ENCODE results near the gene SAMD9.
A peak's percentile ranks its signal among the peaks of the same experiment; 100 is the strongest.

SAMD9 gene

GRCh38 chr7:93117852-93118530 is at the start of gene SAMD9:
Gene SAMD9, minus strand, starts transcription at chr7:93117979. Its CDS starts 11,882 bp downstream, at chr7:93106097.
- peak; percentile 87 to 91 for DNase-seq
- peak; percentile 69 for TF ChIP-seq POLR2A (IDR thresholded peaks at IDR 0.05; ENCODE audit: low read length)
- TF ChIP-seq GATA1 (IDR thresholded peaks at IDR 0.05; ENCODE audit: low read depth, low read length): no peak

DNA sequence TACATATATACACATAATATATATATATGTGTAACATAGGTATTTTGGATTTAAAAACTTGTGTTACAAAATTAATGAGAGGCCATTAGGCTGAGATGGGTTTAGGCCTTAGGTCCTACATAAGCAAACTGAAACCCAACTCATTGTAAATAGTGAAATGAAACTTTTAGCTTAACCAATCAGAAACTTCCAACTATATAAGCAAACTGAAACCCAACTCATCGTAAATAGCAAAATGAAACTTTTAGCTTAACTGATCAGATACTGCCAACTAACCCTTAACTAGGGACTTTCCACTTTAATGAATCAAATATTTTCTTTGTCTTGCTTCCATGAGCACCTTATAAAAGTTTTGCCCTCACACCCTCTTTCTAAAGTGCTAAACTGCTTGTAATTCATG is 47.7 kb upstream of the SAMD9 start:
- TF ChIP-seq GATA1 (IDR thresholded peaks at IDR 0.05; ENCODE audit: low read depth, low read length) (no peak), POLR2A (IDR thresholded peaks at IDR 0.05; ENCODE audit: low read length) (no peak)
- DNase-seq: no peak

GRCh38 chr7:93164766-93165165 is 47.0 kb upstream of the SAMD9 start:
- DNase-seq: no peak
- no peak for TF ChIP-seq POLR2A (IDR thresholded peaks at IDR 0.05; ENCODE audit: low read length)
- TF ChIP-seq GATA1 (IDR thresholded peaks at IDR 0.05; ENCODE audit: low read depth, low read length): no peak

GRCh38 chr7:93161181-93161762 is 43.5 kb upstream of the SAMD9 start:
- DNase-seq: no peak
- TF ChIP-seq POLR2A (IDR thresholded peaks at IDR 0.05; ENCODE audit: low read length) (no peak), GATA1 (IDR thresholded peaks at IDR 0.05; ENCODE audit: low read depth, low read length) (no peak)

- DNase-seq: peak; percentile 3 to 17
- no peak for TF ChIP-seq GATA1 (IDR thresholded peaks at IDR 0.05; ENCODE audit: low read depth, low read length)
- no peak for TF ChIP-seq POLR2A (IDR thresholded peaks at IDR 0.05; ENCODE audit: low read length)
These were observed 42.6 kb upstream of the SAMD9 start for GRCh38 chr7:93160410-93160809.

GRCh38 chr7:93159490-93159889 is 41.7 kb upstream of the SAMD9 start:
- no peak for DNase-seq
- no peak for TF ChIP-seq POLR2A (IDR thresholded peaks at IDR 0.05; ENCODE audit: low read length)
- no peak for TF ChIP-seq GATA1 (IDR thresholded peaks at IDR 0.05; ENCODE audit: low read depth, low read length)

GRCh38 chr7:93156884-93157283 is 39.1 kb upstream of the SAMD9 start:
- TF ChIP-seq POLR2A (IDR thresholded peaks at IDR 0.05; ENCODE audit: low read length) (no peak), GATA1 (IDR thresholded peaks at IDR 0.05; ENCODE audit: low read depth, low read length) (no peak)
- no peak for DNase-seq

- no peak for DNase-seq
These were observed 32.5 kb upstream of the SAMD9 start for GRCh38 chr7:93150200-93150835.

DNA sequence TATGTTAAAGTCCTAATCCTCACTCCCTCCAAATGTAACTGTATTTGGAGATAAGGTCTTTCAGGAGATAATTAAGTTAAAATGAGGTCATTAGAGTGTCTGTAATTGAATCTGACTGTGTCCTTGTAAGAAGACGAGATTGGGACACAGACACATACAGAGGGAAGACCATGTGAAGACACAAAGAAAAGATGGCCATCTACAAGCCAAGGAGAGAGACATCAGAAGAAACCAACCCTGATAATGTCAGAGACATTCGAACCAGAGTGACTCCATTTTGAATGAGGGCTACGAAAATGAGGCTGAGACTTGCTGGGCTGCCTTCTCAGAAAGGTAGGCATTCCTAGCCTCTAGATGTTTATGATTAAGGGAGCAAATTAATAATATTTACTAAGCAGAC is 30.9 kb upstream of the SAMD9 start:
- DNase-seq: peak in 1 of 2 experiments; percentile 39
- TF ChIP-seq GATA1 (IDR thresholded peaks at IDR 0.05; ENCODE audit: low read depth, low read length): no peak
- TF ChIP-seq POLR2A (IDR thresholded peaks at IDR 0.05; ENCODE audit: low read length): no peak

More at GRCh38 chr7:93150200-93150835, 32.5 kb upstream of the SAMD9 start:
- no peak for TF ChIP-seq GATA1 (IDR thresholded peaks at IDR 0.05; ENCODE audit: low read depth, low read length)
- TF ChIP-seq POLR2A (IDR thresholded peaks at IDR 0.05; ENCODE audit: low read length): no peak

DNA sequence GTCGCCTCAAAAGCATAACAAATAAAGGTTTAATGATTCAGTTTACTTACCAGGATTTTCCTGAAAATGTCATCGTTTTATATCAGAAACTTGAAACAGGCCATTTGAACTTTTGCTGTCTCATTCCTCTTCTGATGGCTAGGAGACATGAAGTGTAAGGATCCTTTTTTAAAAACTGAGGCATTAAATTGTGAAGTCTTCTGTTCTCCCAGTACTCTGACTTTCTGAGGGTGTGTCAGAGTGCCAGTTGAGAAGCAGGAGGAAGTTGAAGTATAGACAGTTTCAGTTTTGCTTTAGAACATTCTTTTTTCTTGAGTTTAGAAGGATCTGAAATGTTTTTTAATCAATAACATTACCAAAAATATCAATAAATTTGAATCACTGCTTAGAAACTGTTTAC is 30.4 kb upstream of the SAMD9 start, which contains the start of gene SAMD9L:
TSS of gene SAMD9L (minus strand) at position 242 of the 400 bp plus-strand sequence. CDS start 12,414 bp downstream, outside the sequence.
- peak; percentile 54 to 64 for DNase-seq
- TF ChIP-seq GATA1 (IDR thresholded peaks at IDR 0.05; ENCODE audit: low read depth, low read length) (no peak), POLR2A (IDR thresholded peaks at IDR 0.05; ENCODE audit: low read length) (peak; percentile 14)

DNA sequence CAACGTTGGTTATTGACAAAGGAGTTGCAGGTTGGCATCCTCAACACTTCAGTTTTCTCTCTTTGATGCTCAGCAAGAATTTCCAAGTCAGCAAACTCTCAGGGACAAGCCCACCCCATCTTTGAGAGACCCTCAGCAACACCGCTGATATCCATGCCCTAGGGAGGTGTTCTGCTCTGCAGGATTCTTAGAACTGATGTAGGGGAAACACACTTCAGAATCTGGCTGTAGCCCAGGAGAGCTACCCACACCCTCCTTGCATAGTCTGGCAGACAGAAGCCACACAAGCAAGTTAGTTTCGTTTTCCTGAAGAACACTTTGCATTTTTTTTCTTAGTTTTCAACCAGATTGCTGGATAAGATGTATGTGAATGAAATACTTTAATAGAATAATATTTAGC is 29.6 kb upstream of the SAMD9 start:
- no peak for TF ChIP-seq GATA1 (IDR thresholded peaks at IDR 0.05; ENCODE audit: low read depth, low read length)
- TF ChIP-seq POLR2A (IDR thresholded peaks at IDR 0.05; ENCODE audit: low read length): peak; percentile 40
- peak; percentile 81 to 83 for DNase-seq

DNA sequence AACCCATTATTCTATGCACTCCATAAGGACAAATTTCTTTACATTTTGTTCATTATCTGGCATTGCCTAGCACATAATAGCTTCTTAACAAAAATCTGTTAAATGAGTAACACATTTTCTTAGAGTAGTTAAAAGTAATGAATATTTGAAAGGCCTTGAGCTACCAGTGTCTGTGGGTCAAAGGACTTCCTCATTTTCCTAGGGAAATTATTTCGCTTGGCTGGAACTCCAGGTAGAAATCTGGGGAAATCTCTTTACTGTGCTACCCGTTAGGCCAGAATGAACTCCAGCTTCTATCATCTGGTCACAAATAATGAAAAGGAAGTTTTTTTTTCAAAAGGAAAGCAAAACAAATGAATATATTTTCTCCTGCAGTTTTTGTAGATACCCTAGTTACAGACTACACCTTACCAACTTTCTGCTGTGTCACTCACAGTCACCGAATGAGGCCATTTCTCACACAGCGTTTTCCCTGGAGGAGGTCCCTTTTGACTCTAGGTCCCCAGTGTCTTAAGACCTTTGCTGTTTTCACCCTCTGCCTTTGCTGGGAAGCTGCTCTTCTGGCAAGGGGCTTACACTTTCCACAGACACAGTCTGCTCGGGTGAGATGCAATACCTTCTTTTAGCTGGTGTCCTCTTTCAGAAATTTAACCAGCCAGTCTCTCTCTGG is 28.8 kb upstream of the SAMD9 start:
- no peak for TF ChIP-seq GATA1 (IDR thresholded peaks at IDR 0.05; ENCODE audit: low read depth, low read length)
- TF ChIP-seq POLR2A (IDR thresholded peaks at IDR 0.05; ENCODE audit: low read length): no peak
- DNase-seq: peak; percentile 51 to 73

DNA sequence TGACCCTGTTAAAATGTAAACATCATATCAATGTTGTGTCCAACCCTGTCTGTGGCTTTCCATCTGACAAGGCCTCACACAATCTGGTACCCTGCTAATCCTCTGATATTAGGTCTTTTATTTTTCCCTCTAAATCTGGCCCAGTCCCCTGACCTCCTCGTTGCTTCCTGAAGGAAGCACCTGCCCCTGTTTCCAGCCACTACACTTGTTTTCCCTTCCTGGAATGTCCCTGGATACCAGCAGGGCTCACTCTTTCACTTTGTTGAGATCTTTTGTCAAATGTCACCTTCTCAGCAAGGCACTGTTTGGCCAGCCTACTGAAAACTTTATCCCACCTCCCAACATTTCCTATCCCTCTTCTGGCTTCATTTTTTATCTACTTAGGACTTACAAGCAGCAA is 28.3 kb upstream of the SAMD9 start:
- DNase-seq: no peak

GRCh38 chr7:93145354-93145753 is 27.6 kb upstream of the SAMD9 start:
- TF ChIP-seq GATA1 (IDR thresholded peaks at IDR 0.05; ENCODE audit: low read depth, low read length): no peak
- no peak for TF ChIP-seq POLR2A (IDR thresholded peaks at IDR 0.05; ENCODE audit: low read length)
- no peak for DNase-seq

More for the DNA sequence above, 28.3 kb upstream of the SAMD9 start:
- TF ChIP-seq POLR2A (IDR thresholded peaks at IDR 0.05; ENCODE audit: low read length) (no peak), GATA1 (IDR thresholded peaks at IDR 0.05; ENCODE audit: low read depth, low read length) (no peak)
